Measurements from ENCODE around the gene CACHD1.

CACHD1 gene

GRCh38 chr1:64458915-64459314, 11.0 kb upstream of the CACHD1 start:
- DNase-seq (ENCODE audit: low read depth) = no peak
- no peak overlapping the region for H3K4me3 ChIP-seq (ENCODE audit: low read depth, low read length)
- no peak for TF ChIP-seq CTCF (IDR thresholded peaks at IDR 0.05; ENCODE audit: insufficient read depth, low read depth, low read length, missing control alignments)

GRCh38 chr1:64459743-64460142, 10.2 kb upstream of the CACHD1 start:
- DNase-seq (ENCODE audit: low read depth) = no peak
- no peak for TF ChIP-seq CTCF (IDR thresholded peaks at IDR 0.05; ENCODE audit: insufficient read depth, low read depth, low read length, missing control alignments)
- H3K4me3 ChIP-seq (ENCODE audit: low read depth, low read length) = no peak overlapping the region

- TF ChIP-seq CTCF (IDR thresholded peaks at IDR 0.05; ENCODE audit: insufficient read depth, low read depth, low read length, missing control alignments) = no peak
- DNase-seq (ENCODE audit: low read depth) = no peak
- H3K4me3 ChIP-seq (ENCODE audit: low read depth, low read length) = no peak overlapping the region
Measured at GRCh38 chr1:64466033-64466432, 3.9 kb upstream of the CACHD1 start.

GRCh38 chr1:64469116-64469976, 583 bp upstream of the CACHD1 start:
- no peak for DNase-seq (ENCODE audit: low read depth)
- no peak for TF ChIP-seq CTCF (IDR thresholded peaks at IDR 0.05; ENCODE audit: insufficient read depth, low read depth, low read length, missing control alignments)
- H3K4me3 ChIP-seq (ENCODE audit: low read depth, low read length) = peak overlapping the region; percentile 41

- TF ChIP-seq CTCF (IDR thresholded peaks at IDR 0.05; ENCODE audit: insufficient read depth, low read depth, low read length, missing control alignments) = no peak
- peak overlapping the region; percentile 30; the same call in 1 of the 2 replicates for H3K4me3 ChIP-seq (ENCODE audit: low read depth, low read length)
- DNase-seq (ENCODE audit: low read depth) = peak; percentile 7
Measured at GRCh38 chr1:64470665-64471217, 812 bp downstream of the CACHD1 start.

- no peak overlapping the region for H3K4me3 ChIP-seq (ENCODE audit: low read depth, low read length)
- DNase-seq (ENCODE audit: low read depth) = no peak
- TF ChIP-seq CTCF (IDR thresholded peaks at IDR 0.05; ENCODE audit: insufficient read depth, low read depth, low read length, missing control alignments) = no peak
Measured at GRCh38 chr1:64471218-64472039, 1.5 kb downstream of the CACHD1 start.

Measured in GM12865 (cell line).